ENCODE data around the gene RAB40C.

Gene RAB40C

DNA sequence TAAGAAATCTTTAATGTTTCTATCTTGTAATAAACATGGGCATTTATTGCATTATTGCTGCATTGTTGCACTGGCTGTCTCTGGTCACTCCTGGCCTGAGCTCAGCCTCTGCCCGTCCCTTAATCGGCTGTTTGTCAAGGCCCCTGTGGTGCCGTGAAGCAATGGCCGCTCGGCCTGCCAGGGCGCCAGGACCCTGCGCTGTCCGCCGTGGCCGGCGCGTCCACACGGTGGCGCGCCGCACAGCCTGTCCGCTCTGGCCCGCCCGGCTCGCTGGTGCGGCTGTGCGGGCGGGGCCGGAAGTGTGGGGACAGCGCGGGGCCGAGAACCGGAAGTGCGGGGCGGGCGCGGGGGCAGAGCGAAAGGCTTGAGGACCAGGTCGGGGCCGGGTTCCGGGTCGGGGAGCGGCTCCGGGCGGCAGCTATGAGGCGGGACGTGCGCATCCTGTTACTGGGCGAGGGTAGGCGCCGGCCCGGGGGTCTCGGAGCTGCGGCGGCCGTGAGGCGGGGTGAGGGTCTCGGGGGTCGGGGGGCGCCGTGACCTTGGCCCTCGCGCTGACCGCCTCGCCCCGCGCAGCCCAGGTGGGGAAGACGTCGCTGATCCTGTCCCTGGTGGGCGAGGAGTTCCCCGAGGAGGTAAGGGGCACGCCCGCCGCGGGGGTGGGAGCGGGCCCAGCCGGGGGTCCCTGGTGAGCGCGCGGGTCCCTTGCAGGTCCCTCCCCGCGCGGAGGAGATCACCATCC is 78.1 kb downstream of the RAB40C start, which contains the start of gene RHOT2:
Gene RHOT2, plus strand, starts transcription at position 353 of the 739 bp plus-strand sequence. Its CDS starts 68 bp downstream, at position 421.
- peak; percentile 90 to 91 for DNase-seq (ENCODE audit: low read depth in 2 of 2)

- no peak for DNase-seq (ENCODE audit: low read depth in 2 of 2)
These were observed 78.8 kb downstream of the RAB40C start for GRCh38 chr16:668519-669171.

- DNase-seq (ENCODE audit: low read depth in 2 of 2): no peak
These were observed 79.8 kb downstream of the RAB40C start for GRCh38 chr16:669666-670065.

DNA sequence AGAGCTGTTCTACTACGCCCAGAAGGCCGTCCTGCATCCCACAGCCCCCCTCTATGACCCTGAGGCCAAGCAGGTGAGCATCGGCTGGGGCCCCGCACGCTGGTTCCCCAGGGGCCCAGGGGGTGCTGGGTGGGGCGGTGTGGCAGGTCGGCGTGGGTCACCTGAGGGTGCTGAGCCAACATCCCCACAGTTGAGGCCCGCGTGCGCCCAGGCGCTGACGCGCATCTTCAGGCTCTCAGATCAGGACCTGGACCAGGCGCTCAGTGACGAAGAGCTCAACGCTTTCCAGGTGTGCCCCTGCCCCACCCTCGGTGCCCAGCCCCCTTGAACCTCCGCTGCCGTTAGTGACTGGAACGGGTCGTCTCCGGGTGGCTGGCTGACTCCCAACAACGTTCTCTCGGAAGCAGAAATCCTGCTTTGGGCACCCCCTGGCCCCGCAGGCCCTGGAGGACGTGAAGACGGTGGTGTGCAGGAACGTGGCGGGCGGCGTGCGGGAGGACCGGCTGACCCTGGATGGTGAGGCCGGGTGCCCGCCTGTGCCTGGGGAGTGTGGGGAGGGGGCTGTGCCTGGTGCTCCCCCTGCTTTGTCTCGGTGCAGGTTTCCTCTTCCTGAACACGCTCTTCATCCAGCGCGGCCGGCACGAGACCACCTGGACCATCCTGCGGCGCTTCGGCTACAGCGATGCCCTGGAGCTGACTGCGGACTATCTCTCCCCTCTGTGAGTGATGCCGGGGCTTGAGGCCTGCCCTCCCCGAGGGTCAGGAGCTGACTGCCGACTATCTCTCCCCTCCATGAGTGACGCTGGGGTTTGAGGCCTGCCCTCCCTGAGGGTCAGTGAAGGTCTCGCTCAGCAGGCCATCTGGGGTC is 80.9 kb downstream of the RAB40C start:
- DNase-seq (ENCODE audit: low read depth in 2 of 2): no peak

- no peak for DNase-seq (ENCODE audit: low read depth in 2 of 2)
These were observed 81.7 kb downstream of the RAB40C start for GRCh38 chr16:671353-672131.

GRCh38 chr16:672371-672770 is 82.5 kb downstream of the RAB40C start:
- no peak for DNase-seq (ENCODE audit: low read depth in 2 of 2)

GRCh38 chr16:672851-673250 is 83.0 kb downstream of the RAB40C start:
- DNase-seq (ENCODE audit: low read depth in 2 of 2): no peak

- no peak for DNase-seq (ENCODE audit: low read depth in 2 of 2)
These were observed 83.6 kb downstream of the RAB40C start for GRCh38 chr16:673399-673991.

DNA sequence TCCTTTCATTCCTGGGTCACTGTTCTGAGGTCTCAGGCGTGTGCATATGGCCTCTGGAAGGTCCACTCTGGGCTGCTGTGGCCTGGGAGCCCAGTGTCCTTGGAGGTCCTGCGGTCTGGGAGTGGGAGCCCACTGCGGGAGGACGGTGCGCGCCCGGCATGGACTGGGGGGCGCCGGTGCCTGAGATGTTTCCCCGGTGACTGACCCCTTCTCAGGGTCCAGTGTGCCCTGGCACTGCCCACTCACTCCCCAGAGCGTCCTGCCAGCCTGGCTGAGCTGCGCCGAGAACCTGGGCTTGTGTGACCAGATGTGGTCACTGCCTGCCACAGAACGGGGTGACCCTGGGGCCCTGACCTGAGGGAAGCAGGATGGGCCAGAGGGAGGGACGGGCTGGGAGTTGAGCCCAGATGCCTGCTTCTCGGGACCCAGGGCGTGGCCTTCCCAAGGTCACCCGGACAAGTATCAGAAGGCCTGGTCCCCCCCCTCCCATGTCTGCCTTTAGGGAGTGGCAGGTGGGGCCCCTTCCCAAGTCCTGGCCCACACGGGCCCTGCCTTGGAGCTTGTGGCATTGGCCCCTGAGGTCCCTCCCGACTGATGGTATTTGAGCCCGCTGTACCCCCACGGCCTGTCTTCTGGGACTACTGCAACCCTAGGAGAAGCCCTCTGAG is 84.5 kb downstream of the RAB40C start:
- no peak for DNase-seq (ENCODE audit: low read depth in 2 of 2)

DNA sequence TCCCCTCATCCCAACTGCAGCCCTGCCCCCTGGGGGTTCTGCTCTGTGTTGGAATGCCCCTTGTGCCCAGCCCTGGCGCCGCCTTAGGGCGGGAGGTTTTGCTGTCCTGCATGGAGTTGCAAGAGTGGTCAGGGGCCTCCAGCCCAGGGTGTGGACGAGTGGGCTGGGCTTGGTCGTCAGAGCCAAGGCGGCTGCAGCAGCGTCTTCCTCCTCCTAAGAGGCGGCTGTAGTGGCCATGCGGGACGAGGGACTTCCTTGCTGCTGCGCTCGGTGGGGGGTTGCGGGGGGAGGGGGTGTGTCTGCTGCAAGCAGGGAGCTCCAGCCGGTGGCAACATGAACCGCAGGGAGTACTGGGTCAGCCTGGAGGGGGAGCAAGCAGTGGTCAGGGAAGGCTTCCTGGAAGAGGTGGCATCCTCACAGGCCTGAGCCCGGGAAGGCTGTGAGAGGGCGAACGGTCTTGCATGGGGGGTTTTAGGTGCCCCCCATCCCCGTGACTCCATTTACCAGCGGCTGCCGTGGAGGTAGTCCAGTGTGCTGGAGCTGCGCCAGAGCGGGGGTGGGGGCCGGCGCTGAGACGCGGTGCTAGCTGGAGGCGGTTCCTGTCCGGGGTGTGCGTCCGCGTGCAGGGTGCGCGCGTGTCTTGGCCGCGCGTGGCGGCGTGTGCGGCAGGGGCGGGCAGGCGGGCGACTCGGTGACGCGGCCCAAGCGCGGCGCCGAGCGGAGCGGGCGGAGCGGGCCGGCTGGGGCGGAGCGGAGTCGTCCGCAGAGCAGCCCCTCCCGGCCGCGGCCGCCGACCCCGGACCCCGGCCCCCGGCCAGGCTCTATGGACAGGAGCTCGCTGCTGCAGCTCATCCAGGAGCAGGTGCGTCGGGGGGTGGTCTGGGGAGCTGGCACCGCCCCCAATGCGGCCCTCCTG is 85.4 kb downstream of the RAB40C start, which contains the start of gene RHBDL1:
Gene RHBDL1, plus strand, starts transcription at position 704 of the 916 bp plus-strand sequence. Its CDS starts 120 bp downstream, at position 824.
- no peak for DNase-seq (ENCODE audit: low read depth in 2 of 2)

GRCh38 chr16:675884-676564 is 86.2 kb downstream of the RAB40C start:
- no peak for DNase-seq (ENCODE audit: low read depth in 2 of 2)

GRCh38 chr16:676565-676902 is 86.7 kb downstream of the RAB40C start:
- DNase-seq (ENCODE audit: low read depth in 2 of 2): no peak

DNA sequence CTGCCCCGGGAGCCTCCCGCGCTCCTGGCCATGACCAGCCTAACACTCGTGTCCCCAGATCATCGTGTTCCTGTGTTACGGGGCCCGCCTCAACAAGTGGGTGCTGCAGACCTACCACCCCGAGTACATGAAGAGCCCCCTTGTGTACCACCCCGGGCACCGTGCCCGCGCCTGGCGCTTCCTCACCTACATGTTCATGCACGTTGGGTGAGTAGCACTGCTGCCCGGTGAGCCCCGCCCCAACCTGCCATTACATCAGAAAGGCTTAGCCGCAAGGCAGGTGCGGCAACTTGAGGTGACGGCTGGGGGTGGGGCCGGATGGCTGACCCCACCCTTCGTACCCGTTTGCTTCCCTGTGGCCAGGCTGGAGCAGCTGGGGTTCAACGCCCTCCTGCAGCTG is 87.0 kb downstream of the RAB40C start:
- no peak for DNase-seq (ENCODE audit: low read depth in 2 of 2)

GRCh38 chr16:677316-678190 is 87.7 kb downstream of the RAB40C start:
- DNase-seq (ENCODE audit: low read depth in 2 of 2): no peak

DNA sequence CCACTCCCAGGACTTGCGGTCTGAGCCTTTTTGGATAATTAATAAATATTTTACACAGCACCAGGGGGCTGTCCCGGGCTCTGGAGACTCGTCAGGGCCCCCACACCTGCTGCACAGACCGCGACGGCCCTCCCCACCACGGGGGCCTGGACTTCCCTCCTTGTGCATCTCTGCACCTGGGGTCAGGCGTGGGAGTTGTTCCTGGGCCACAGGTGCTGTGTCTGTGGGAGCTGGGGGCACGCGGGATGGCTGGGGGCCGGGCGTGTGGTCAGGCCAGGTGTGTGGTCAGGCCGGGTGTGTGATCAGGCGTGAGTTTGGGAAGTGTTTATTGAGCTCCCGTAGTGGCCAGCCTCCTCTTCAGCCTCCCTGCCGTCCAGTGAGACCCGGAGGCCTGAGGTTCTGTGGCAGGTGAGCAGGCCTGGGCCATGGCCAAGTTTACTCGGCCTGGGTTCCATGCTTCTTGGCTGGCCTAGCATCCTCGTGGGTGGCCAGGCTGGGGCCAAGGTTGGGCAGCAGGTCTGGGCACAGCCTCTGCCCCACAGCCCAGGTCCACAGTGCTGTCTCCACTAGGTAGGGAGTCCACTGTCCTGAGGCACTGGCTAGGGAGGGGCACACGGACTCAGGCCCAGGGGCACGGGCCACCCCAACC is 88.5 kb downstream of the RAB40C start:
- no peak for DNase-seq (ENCODE audit: low read depth in 2 of 2)

Measured in activated CD4-positive, alpha-beta T cell treated with anti-CD3 and anti-CD28 coated beads for 24 hours (primary cell).